GM08714 (cell line): ENCODE measurements around the gene RSPH10B2.
"Not testable (repeated sequence)": the region's sequence is repeated elsewhere in the genome, so short reads cannot be mapped to it uniquely, and the experiment has no call there.

Experiments
- H3K4me3 ChIP-seq: fragments of 200-500 bp; sonication (Bioruptor generic); 2 replicates; pipeline ENCODE4 v1.5.1; 2014; ENCODE audit warnings: mild to moderate bottlenecking, low read length, inconsistent platforms

Gene RSPH10B2

DNA sequence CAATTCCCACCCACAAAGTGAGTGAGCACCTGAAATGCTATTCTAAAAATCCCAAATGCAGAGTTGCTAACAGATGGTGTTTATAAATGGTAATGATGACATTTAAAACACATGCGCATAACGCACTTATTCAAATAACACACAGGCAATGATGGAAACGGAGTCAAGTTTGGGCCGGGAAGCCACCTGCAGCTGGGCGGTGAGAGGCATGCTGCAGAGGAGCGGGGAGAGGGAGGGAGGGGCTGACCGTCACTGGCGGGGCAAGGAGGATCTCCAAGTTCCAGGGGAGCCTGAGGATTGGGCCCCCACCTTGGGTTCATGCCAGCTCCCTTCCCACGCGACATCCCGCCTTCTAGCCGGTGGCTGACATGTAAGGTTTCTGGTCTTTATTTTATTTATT, 7.3 kb downstream of the RSPH10B2 start:
- H3K4me3 ChIP-seq, result not testable (repeated sequence)

DNA sequence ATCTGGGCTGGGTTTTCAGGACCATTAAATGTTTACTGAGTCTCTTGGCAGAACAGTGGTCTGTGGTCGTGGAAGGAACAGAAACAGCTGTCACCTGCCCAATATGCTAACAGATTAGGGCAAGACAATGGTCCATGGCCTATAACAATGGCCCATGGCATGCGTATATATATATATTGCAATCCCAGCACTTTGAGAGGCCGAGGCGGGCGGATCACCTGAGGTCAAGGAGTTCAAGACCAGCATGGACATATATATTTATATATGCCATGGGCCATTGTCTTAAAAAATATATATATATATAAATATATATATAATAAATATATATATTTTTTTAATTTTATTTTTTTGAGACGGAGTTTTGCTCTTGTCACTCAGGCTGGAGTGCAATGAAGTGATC, 27.7 kb downstream of the RSPH10B2 start:
- H3K4me3 ChIP-seq, result not testable (repeated sequence)

DNA sequence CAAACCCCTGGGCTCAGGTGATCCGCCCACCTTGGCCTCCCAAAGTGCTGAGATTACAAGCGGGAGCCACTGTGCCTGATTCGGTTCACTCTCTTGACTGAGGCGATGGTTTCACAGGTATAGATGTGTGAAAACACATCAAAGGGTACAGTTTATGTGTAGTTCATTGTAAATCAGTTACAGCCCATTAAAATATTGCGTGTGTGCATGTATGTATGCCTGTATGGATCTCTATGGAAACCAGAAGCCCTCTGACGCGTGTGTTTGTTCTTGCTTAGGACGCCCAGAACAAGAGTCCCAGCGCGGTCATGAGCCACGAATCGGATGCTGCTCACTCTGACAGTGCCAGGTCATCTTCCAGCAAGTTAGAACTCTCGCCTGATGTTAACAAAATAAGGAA, 35.5 kb downstream of the RSPH10B2 start:
- not testable (repeated sequence) for H3K4me3 ChIP-seq

DNA sequence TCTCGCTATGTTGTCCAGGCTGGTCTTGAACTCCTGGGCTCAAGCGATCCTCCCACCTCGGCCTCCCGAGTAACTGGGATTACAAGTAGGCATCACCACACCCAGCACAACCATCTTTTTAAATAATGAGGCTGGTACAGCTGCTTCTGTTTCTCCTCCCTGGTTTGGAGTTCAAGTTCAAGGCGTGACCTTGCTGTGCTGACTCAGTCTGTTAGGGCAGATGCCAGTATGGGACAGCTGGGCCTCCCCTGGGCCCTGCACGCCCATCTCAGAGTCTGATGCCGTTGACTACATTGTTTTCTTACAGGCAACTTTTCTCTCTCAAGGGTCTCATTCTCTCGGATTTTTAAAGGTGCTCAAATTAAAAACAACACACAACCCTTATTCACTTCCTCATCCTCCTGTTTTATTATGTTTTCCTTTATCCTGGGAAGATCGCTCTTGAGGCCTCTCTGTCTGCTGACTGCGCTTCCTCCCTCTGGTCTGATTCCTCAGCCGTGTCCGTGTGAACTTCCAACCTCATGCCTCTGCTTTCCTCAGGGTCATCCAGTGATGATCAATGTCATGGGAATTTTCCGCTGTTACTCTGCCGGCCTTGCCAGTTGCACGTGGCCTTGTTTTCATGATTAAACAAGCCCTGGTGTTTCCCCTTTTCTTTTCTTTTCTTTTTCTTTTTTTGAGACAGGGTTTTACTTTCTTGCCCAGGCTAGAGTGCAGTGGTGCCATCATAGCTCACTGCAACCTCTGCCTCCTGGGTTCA, 38.4 kb downstream of the RSPH10B2 start:
- not testable (repeated sequence) for H3K4me3 ChIP-seq

DNA sequence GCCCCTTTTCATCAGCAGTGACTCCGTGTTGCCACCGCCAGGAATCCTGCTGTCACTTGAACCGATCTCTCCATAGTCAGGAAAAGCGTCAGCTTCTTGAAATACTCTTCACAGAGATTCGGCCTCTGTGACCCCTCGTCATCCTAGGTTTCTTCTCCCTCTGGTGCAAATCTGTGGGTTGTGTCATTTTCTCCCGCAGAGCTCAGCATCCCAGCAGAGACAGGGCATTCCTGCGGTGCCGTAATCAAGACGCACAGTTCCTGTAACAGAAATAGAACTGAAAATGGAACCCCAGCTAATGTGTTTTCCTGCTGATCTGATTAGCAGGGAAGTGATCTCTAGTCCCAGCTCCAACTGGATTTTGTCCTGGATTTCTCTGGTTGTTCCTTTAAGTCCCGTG, 40.4 kb downstream of the RSPH10B2 start:
- H3K4me3 ChIP-seq, result not testable (repeated sequence)

DNA sequence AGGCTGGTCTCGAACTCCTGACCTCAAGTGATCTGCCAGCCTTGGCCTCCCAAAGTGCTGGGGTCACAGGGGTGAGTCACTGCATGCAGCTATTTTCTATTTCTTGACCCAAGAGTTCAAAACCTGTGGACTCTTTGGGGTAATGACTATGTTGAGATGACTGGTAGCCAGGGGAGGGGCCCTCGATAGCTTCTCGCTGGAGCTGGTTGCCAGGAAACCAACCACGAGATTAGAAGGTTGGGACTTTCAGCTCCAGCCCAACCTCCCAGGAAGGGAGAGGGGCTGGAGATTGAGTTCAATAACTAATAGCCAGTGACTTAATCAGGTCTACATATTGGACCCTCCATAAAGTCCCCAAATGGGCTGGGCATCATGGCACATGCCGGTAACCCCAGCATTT, 43.3 kb downstream of the RSPH10B2 start:
- not testable (repeated sequence) for H3K4me3 ChIP-seq

DNA sequence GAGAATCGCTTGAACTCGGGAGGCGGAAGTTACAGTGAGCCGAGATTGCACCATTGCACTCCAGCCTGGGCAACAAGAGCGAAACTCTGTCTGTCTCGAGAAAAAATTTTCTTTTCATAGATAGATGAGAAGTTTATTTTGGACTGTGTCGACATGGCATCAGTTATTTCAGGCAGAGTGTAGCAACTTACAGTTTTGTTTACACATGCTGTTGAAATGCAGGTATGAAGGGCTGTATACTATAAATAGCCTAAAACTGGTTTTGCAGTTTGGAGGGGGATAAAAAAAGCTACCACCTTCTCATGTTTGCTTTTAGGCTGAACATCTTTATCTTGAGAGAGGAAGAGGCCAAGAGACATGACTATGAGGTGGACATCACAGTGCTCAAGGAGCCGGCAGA, 44.1 kb downstream of the RSPH10B2 start:
- H3K4me3 ChIP-seq, result not testable (repeated sequence)

DNA sequence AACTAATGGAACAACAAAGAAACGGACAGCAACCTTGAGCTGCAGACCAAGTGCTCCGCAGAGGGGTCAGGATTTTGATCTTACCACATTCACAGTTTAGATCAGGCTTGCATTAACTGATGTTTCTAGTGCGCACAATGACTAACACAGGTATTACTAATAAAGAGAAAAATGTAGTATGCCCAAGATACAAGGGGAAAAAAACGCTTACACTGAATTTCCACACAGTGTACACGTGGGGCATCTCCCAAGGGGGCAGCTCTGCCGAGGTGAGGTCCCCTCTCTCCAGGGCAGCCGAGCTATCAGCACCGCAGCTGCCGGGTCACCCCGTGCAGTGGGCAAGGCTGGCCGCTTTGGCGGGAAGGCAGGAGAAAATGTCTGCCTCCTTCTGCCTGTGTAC, 46.0 kb downstream of the RSPH10B2 start:
- H3K4me3 ChIP-seq, result not testable (repeated sequence)

DNA sequence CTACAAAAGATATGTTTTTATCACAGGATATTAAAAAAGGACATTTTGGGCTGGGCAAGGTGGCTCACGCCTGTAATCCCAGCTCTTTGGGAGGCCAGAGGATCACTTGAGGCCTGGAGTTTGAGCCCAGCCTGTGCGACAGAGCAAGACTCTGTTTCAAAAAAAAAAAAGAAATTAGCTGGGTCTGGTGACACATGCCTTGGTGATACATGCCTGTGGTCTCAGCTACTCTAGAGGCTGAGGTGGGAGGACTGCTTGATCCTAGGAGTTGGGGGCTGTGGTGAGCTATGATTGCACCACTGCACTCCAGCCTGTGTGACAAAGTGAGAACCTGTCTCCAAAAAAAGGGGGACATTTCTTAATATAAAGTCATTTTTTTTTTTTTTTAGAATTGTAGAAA, 46.4 kb downstream of the RSPH10B2 start:
- H3K4me3 ChIP-seq, result not testable (repeated sequence)

DNA sequence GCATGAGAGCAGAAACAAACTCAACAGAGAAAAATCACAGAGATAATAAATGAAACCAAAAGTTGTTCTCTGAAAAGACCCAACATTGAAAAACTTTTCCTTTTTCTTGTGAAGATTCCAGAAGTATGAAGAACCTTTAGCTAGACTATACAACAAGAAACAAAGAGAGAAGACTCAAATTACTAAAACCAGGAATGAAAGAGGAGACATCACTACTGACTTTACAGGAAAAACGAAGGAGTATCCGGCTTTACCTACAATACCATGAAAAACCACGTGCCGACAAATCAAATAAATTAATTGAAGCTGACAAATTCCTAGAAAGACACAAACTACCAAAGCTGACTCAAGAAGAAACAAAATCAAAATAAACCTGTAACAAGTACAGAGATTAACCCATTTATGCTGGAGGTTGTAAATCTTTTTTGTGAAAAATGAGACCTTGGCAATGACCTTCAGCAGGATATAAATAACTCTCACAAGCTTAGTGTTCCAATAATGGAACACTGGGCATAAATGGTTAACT, 53.6 kb downstream of the RSPH10B2 start:
- not testable (repeated sequence) for H3K4me3 ChIP-seq

DNA sequence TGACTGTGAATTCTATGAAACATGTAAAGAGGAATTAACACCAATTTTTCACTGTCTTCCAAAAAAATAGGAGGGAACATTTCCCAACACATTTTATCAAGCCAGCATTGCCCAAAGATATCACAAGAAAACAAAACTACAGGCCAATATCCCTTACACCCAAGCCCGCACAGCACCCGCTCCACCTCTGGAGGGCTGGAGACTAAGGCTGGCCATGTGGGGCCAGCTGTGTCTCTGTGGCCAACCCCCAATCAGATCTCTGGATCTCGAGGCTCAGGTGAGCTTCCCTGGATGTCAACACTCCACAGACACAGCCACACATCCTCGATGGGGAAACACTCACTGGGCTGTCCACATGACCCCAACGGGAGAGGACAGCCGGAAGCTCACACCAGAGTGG, 54.1 kb downstream of the RSPH10B2 start:
- not testable (repeated sequence) for H3K4me3 ChIP-seq

DNA sequence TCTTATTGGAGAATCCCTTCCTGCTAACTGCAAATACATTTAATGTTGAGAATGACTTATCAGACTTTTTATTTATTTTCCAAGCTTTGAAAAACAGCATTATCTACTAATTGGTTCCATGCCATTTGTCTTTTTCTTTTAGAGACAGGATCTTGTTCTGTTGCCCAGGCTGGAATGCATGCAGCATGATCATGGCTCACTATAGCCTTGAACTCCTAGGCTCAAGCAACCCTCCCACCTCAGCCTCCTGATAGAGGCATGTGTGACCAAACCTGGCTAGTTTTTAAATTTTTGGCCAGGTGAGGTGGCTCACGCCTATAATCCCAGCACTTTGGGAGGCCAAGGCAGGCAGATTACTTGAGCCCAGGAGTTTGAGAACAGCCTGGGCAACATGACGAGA, 59.1 kb downstream of the RSPH10B2 start:
- H3K4me3 ChIP-seq, result not testable (repeated sequence)

DNA sequence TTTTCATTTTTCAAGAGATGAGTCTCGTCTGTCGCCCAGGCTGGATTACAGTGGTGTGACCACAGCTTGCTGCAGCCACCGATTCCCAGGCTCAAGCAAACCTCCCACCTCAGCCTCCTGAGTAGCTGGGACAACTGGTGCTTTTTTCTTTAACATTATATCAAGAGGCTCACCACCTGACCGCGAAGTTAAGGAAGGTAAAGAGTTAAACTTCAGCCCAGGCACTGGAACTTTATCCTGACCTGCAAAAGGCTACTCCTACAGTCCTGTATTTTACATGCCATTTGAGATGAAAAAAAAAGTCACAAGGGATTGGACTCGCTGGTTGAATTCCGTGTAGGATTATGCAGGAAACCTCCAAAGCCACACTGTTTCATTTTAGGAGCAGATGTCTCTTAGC, 61.6 kb downstream of the RSPH10B2 start:
- H3K4me3 ChIP-seq, result not testable (repeated sequence)

DNA sequence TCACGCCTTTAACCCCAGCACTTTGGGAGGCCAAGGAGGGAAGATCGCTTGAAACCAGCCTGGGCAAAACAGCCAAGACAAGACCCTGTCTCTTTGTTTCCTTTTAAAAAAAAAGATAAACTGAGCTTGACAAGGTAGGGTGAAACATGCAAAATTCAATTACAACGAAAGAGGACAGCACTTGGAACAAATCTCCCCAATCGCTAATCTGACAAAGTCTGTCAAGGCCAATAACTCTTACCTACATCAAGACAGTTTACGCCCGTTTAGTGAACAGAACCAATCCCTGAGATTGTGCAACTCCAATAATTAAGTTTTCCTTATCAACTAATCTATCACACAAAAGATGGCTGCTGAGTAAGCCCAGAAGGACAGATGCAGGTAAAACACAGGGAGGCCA, 67.7 kb downstream of the RSPH10B2 start:
- H3K4me3 ChIP-seq, result not testable (repeated sequence)

DNA sequence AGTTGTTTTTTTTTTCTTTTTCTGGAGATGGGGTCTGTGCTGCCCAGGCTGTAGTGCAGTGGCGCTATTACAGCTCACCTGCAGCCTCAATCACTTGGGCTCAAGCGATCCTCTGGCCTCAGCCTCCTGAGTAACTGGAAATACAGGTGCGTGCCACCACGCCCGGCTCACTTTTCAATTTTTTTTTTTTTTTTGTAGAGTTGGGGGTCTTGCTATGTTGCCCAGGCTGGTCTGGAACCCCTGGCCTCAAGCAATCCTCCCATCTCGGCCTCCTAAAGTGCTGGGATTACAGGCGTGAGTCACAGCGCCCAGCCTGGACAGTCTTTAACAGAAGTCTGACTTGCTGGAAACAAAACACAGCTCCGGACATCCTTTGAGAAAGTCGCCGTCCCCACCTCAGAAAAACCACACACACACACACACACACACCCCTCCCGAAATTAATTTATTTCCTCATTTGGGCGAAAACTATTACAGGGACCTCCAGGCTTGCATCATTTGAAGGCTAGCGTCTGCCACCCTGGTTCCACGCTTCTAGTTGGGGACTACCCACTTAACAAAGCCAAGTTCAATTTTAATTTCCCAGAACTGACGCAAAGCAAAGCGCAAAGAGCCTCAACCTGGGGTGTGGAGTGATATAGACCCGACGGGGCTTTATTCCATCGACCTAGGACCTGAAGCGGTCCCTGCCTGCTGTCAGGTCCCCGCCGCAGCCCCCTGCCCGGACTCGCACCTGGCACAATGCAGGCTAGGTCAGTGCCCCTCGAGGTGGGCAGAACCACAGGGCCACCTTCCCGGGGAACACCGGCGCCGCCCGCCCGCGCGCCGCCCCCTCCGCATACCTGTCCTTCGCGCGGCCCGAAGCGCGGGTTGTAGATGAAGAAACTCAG, 71.6 kb downstream of the RSPH10B2 start:
- peak overlapping the region; percentile 57; the same call in 1 of the 2 replicates for H3K4me3 ChIP-seq

DNA sequence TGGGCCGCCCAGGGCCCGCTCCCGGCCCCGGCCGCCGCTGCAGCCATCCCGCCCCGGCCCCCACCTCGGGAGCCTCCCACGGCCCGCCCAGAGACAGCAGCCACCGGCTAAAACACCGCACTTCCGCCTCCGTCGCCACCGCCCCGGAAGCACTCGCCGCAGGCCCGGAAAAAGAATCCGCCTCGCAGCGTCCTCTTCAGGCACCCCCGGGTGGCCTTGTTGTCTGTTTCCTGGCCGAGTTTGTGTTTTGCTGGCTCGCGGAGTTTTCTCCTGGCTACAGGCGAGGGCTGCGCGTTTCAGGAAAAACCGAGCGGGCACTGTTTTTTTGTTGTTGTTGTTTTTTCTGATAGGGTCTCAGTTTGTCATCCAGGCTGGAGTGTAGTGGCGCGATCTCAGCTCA, 72.2 kb downstream of the RSPH10B2 start, which contains the start of gene CCZ1B:
Gene CCZ1B (minus strand): TSS at position 125 of the 400 bp plus-strand sequence. CDS start 78 bp downstream, at position 47.
- H3K4me3 ChIP-seq, result peak within 1 kb of the TSS; percentile 66

DNA sequence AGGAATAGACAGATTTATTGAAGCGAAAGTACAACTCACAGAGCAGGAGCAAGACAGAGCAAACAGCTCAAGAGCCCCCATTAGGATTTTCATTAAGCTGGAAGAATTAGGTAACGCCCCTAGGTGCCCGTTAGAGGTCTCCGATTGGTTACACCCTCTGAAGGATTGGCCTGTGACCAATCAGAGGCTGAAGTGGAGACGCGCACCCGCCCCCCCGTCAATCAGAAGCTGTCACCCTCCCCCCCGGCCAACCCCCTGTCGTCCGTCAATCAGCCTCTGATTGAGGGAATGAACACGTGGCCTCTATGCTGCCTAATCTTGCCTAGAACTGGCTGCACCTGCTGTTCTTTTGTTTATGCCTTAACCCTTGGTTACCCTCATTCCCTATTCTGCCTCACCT, 73.3 kb downstream of the RSPH10B2 start:
- not testable (repeated sequence) for H3K4me3 ChIP-seq

DNA sequence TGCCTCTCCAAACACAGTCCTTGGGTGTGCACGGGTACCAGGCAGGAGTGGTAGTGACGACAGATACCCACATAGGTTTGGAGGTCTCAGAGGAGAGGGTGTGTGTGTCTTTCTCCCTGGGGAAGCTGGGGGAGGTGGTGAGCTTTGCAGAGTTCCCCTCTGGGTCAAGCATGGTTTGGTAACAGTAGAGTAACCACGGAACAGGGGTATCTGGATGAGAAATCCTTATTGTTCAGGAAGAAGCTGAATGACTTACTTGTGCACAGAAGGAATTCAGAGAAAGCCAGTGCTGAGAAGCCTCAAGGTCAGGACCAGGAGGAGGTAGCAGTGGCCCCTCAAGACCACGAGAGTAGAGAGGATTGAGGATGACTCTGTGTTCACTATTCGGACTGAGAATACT, 75.7 kb downstream of the RSPH10B2 start:
- not testable (repeated sequence) for H3K4me3 ChIP-seq

DNA sequence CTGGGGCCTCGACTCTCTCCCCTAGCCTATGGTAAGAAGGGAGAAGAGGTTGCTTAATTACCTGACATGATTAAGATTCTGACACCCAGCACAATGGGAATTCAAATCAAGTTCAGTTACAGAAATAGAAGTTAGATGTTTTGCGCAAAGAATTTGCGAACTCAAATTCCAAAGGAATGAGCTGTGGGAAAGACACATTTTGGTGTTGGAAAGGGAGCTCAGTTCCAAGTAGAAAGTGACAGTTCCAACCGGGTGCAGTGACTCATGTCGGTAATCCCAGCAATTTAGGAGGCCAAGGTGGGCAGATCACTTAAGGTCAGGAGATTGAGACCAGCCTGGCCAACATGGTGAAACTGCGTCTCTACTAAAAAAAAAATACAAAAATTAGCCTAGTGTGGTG, 76.1 kb downstream of the RSPH10B2 start:
- H3K4me3 ChIP-seq, result not testable (repeated sequence)
